GM21619 (cell line): ENCODE data around the gene NDUFS3.

Experiments
- ATAC-seq: cut with Tn5 transposase; IDR thresholded peaks from one replicate; pipeline ENCODE4 v1.9.1; 2021; ENCODE audit not compliant: unreplicated experiment

Gene NDUFS3

GRCh38 chr11:47589977-47590861, 11.3 kb downstream of the NDUFS3 start:
- ATAC-seq, result no peak

- ATAC-seq, result no peak
Observed at GRCh38 chr11:47591764-47592163, 12.9 kb downstream of the NDUFS3 start.

GRCh38 chr11:47592251-47592650, 13.4 kb downstream of the NDUFS3 start:
- no peak for ATAC-seq

GRCh38 chr11:47592970-47593369, 14.1 kb downstream of the NDUFS3 start:
- ATAC-seq, result no peak

- no peak for ATAC-seq
Observed at GRCh38 chr11:47593492-47593933, 14.6 kb downstream of the NDUFS3 start.

- ATAC-seq, result no peak
Observed at GRCh38 chr11:47593934-47594855, 15.3 kb downstream of the NDUFS3 start, which contains the start of gene C1QTNF4. C1QTNF4 (minus strand) TSS chr11:47594411; CDS start chr11:47590810, 3,601 bp downstream.

GRCh38 chr11:47595029-47595428, 16.2 kb downstream of the NDUFS3 start:
- ATAC-seq, result no peak

- no peak for ATAC-seq
Observed at GRCh38 chr11:47595967-47596366, 17.1 kb downstream of the NDUFS3 start.

- ATAC-seq, result no peak
Observed at GRCh38 chr11:47599902-47600301, 21.0 kb downstream of the NDUFS3 start.

GRCh38 chr11:47603295-47603694, 24.4 kb downstream of the NDUFS3 start:
- ATAC-seq, result no peak

GRCh38 chr11:47605921-47606320, 27.0 kb downstream of the NDUFS3 start:
- no peak for ATAC-seq

- no peak for ATAC-seq
Observed at GRCh38 chr11:47606731-47607130, 27.9 kb downstream of the NDUFS3 start.

- no peak for ATAC-seq
Observed at GRCh38 chr11:47607380-47607779, 28.5 kb downstream of the NDUFS3 start.

GRCh38 chr11:47609675-47610074, 30.8 kb downstream of the NDUFS3 start:
- ATAC-seq, result no peak

GRCh38 chr11:47611348-47611794, 32.5 kb downstream of the NDUFS3 start:
- ATAC-seq, result peak; percentile 76

GRCh38 chr11:47615249-47615648, 36.4 kb downstream of the NDUFS3 start:
- ATAC-seq, result no peak

GRCh38 chr11:47616726-47617416, 38.0 kb downstream of the NDUFS3 start:
- ATAC-seq, result no peak

GRCh38 chr11:47617417-47617809, 38.5 kb downstream of the NDUFS3 start:
- ATAC-seq, result no peak

- ATAC-seq, result no peak
Observed at GRCh38 chr11:47620836-47621378, 42.0 kb downstream of the NDUFS3 start.

- ATAC-seq, result no peak
Observed at GRCh38 chr11:47626234-47626633, 47.4 kb downstream of the NDUFS3 start.

GRCh38 chr11:47628026-47628425, 49.2 kb downstream of the NDUFS3 start:
- no peak for ATAC-seq
